Osteoblast (primary cell): ENCODE measurements around the gene GEMIN2. TPM values are rescaled to one million over a fixed set of nuclear protein-coding genes. Genes with fewer than 3 reads are reported as not detected.

Experiments used
- DNase-seq: peaks from one replicate; pipeline ENCODE4 v3.0.0; 2011; ENCODE audit warnings: low spot score, mixed read lengths; ENCODE audit not compliant: insufficient read length; ENCODE audit errors: missing footprints
- H2AFZ ChIP-seq: 2 replicates; pipeline ENCODE4 v1.6.0; 2011; ENCODE audit warnings: mild to moderate bottlenecking, low read length
- H3K27ac ChIP-seq: 2 replicates; pipeline ENCODE4 v1.5.1; 2011; ENCODE audit warnings: mild to moderate bottlenecking, low read depth, low read length, moderate library complexity
- H3K27me3 ChIP-seq: 2 replicates; pipeline ENCODE4 v1.6.0; 2012; ENCODE audit warnings: mild to moderate bottlenecking, control low read depth, inconsistent platforms, low read length, moderate library complexity; ENCODE audit not compliant: insufficient read depth
- H3K36me3 ChIP-seq: 2 replicates; pipeline ENCODE4 v1.5.1; 2011; ENCODE audit warnings: mild to moderate bottlenecking, low read length, control low read depth, moderate library complexity; ENCODE audit not compliant: insufficient read depth
- H3K4me1 ChIP-seq: 2 replicates; pipeline ENCODE4 v1.5.1; 2011; ENCODE audit warnings: mild to moderate bottlenecking, low read length, control low read depth, moderate library complexity; ENCODE audit not compliant: insufficient read depth
- H3K4me2 ChIP-seq: 2 replicates; pipeline ENCODE4 v1.6.0; 2011; ENCODE audit warnings: mild to moderate bottlenecking, low read length; ENCODE audit not compliant: insufficient read depth
- H3K4me3 ChIP-seq: fragments of 200-600 bp; sonication (generic); 3 replicates; pipeline ENCODE4 v1.5.1; 2012; ENCODE audit warnings: mild to moderate bottlenecking, low read length, inconsistent platforms; ENCODE audit not compliant: insufficient read depth
- H3K79me2 ChIP-seq: 2 replicates; pipeline ENCODE4 v1.6.0; 2012; ENCODE audit warnings: mild to moderate bottlenecking, low read length, control low read depth, inconsistent platforms; ENCODE audit not compliant: insufficient read depth
- H3K9me3 ChIP-seq: 2 replicates; pipeline ENCODE4 v1.5.1; 2011; ENCODE audit warnings: low read depth, low read length, control low read depth
- H4K20me1 ChIP-seq: 2 replicates; pipeline ENCODE4 v1.6.0; 2012; ENCODE audit warnings: mild to moderate bottlenecking, low read length, control low read depth; ENCODE audit not compliant: insufficient read depth
- CTCF ChIP-seq: IDR thresholded peaks from 2 replicates; pipeline ENCODE4 v1.5.1; 2011; ENCODE audit warnings: mild to moderate bottlenecking, low read depth, low read length, moderate library complexity; ENCODE audit errors: extremely low read depth
- total RNA-seq: library from RNA; depleted of rRNA; stranded (reverse); fragments of >200 nt; gene quantifications from 2 replicates; pipeline ENCODE4 v1.2.3, GENCODE V29; 2012

GEMIN2 gene
- total RNA-seq, 1 donor, result 24.2 TPM

- Histone ChIP-seq H3K27me3 (no peaks in the 10 kb centered on the region), H3K9me3 (no peaks in the 10 kb centered on the region), H3K4me1 (no peaks in the 10 kb centered on the region), H3K27ac (no peak overlapping the region), H2AFZ (no peak overlapping the region), H3K4me3 (no peak overlapping the region), H3K79me2 (peaks cover 30% of the 10 kb centered on the region), H3K4me2 (no peak overlapping the region), H3K36me3 (peaks cover 74% of the 10 kb centered on the region), H4K20me1 (peaks cover 9% of the 10 kb centered on the region)
- no peak for DNase-seq
- TF ChIP-seq CTCF, result no peak
Observed at GRCh38 chr14:39080886-39081285, 33.2 kb upstream of the GEMIN2 start.

- Histone ChIP-seq H4K20me1 (peaks cover 17% of the 10 kb centered on the region), H3K79me2 (peaks cover 45% of the 10 kb centered on the region), H3K27me3 (no peaks in the 10 kb centered on the region), H3K9me3 (no peaks in the 10 kb centered on the region), H3K27ac (no peak overlapping the region), H3K4me3 (no peak overlapping the region), H3K36me3 (peaks cover 77% of the 10 kb centered on the region), H2AFZ (no peak overlapping the region), H3K4me2 (no peak overlapping the region), H3K4me1 (no peaks in the 10 kb centered on the region)
- DNase-seq, result no peak
- TF ChIP-seq CTCF, result no peak
Observed at GRCh38 chr14:39083127-39083526, 31.0 kb upstream of the GEMIN2 start.

GRCh38 chr14:39085933-39086332 is 28.2 kb upstream of the GEMIN2 start:
- Histone ChIP-seq H3K4me2 (no peak overlapping the region), H3K36me3 (peaks cover 82% of the 10 kb centered on the region), H3K4me1 (no peaks in the 10 kb centered on the region), H3K27ac (no peak overlapping the region), H2AFZ (no peak overlapping the region), H3K27me3 (no peaks in the 10 kb centered on the region), H3K79me2 (peaks cover 62% of the 10 kb centered on the region), H3K9me3 (no peaks in the 10 kb centered on the region), H4K20me1 (peaks cover 20% of the 10 kb centered on the region), H3K4me3 (no peak overlapping the region)
- TF ChIP-seq CTCF, result no peak
- DNase-seq, result no peak

GRCh38 chr14:39087493-39087892 is 26.6 kb upstream of the GEMIN2 start:
- Histone ChIP-seq H2AFZ (no peak overlapping the region), H3K36me3 (peaks cover 82% of the 10 kb centered on the region), H3K4me1 (no peaks in the 10 kb centered on the region), H3K4me2 (no peak overlapping the region), H3K27ac (no peak overlapping the region), H3K27me3 (no peaks in the 10 kb centered on the region), H3K4me3 (no peak overlapping the region), H3K79me2 (peaks cover 66% of the 10 kb centered on the region), H3K9me3 (no peaks in the 10 kb centered on the region), H4K20me1 (peaks cover 24% of the 10 kb centered on the region)
- TF ChIP-seq CTCF, result no peak
- no peak for DNase-seq
